Myocyte (in vitro differentiated cells): ENCODE measurements around the gene WDR87. TPM values are rescaled to one million over a fixed set of nuclear protein-coding genes. Genes with fewer than 3 reads are reported as not detected.
"Not testable (repeated sequence)": the region's sequence is repeated elsewhere in the genome, so short reads cannot be mapped to it uniquely, and the experiment has no call there.

Source experiments
- DNase-seq: peaks from one replicate; pipeline ENCODE4 v3.0.0-alpha.2; 2012; ENCODE audit warnings: low read depth
- total RNA-seq: library from RNA; depleted of rRNA; stranded (reverse); fragments of >200 nt; gene quantifications from 2 replicates; pipeline ENCODE4 v1.2.3, GENCODE V29; 2014

The WDR87 gene
- total RNA-seq, 1 donor from 2014 or later: not detected

DNA sequence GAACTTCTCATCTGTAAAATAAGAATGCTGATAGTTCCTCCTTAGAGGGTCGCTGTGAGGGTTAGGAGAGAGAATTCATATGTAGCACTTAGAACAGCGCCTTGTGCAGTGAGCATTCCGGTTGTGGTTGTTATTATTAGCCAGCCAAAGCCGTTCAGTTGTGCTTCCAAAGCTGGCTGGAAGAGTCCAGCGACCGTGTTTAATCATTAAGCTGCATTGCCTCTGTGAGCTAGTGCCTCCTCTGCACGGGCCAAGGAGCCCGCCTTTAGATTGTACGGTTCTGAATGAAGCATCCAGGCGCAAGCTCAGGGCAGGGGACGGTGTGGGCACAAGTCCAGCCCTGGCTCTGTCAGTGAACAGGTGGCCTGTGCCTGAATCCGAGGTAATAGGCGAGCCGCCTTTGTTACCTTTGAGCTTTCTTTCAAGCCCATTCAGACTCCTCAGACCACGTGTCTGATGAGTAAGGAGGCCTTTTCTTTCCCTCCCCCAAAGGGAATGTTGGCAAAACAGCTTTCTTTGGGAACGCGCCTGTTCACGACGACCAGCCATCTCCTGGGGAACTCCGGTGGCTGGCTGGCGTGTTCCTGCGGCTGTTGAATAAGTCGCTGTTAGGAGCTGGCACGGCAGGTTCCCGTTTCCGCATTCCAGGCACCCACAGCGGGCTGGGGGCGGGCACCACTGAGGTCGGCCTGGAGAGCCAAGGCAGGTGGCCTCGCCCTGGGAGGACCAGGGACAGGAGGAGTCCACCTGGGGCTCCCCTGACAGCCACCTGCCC, 25.7 kb upstream of the WDR87 start:
- DNase-seq: peak; percentile 74

DNA sequence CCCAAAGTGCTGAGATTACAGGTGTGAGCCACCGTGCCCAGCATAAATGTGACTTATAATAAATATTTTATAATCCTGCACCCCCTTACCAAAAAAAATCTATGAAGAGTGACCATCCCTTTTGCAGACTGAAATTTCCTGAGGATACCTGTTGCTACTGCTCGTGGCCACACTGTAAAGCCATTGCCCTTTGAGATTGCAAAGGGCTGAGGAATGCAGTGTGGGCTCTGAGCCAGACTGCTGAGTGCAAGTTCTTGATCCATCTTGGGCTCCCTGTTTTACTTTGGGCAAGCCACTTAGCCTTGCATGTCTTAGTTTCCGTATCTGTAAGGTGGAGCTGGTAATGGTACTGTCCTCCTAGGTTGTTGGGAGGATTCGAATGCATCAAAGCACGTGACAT, 24.0 kb upstream of the WDR87 start:
- DNase-seq: no peak

DNA sequence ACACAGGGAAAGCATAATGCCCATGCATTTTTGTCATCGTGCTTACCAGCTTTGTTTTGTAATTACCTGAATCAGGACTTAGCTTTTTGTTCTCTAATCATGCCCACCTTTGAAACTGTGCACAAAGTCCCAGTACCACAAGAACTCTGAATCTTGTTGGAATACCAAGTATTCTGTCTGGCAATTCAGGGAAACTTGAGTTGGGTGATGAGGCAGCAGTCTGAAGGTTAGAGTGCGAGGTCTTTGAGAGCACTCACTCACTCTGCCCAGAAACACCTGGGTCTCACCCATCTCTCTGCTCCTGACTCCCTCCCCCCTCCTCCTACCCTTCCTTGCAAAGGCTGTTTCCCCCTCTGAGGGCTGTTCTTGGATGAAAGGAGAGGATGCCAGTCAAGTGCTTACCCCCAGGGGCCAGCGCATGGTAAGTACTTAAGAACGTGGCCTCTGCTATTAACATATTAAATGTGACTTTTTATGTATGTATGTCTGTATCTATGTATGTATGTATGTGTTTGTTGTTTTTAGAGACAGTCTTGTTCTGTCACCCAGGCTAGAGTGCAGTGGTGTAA, 23.0 kb upstream of the WDR87 start:
- DNase-seq: no peak

DNA sequence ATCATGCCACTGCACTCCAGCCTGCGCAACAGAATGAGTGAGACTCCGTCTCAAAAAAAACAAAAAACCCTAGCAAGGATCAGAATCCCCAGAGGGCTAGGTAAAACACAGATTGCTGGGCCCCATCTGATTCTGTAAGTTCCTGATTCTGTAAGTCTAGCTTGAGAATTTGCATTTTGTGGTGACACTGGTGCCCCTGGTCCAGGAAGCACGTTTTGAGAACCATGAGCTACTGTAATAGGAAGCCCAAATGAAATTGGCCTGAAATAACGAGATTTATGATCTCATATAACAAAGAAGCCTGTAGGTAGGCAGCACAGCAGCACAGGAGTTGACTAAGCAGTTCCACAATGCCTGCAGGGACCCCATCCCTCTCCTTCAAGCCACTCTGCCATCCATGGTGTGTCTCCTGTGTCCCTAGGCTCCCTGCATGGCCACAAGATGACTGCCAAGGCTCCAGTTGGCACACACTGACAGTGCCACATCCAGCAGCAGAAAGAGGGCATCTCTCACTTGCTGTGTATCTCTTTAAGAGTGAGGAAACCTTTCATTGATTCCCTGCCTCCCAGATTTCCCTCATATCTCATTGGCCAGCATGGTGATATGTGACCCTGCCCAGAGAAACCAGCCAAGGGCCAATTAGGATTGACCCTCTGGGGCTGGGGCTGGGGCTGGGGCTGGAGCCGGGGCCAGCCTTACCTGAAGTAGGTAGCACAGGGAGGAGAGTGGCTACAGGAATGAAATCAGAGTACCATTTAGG, 22.3 kb upstream of the WDR87 start:
- no peak for DNase-seq

DNA sequence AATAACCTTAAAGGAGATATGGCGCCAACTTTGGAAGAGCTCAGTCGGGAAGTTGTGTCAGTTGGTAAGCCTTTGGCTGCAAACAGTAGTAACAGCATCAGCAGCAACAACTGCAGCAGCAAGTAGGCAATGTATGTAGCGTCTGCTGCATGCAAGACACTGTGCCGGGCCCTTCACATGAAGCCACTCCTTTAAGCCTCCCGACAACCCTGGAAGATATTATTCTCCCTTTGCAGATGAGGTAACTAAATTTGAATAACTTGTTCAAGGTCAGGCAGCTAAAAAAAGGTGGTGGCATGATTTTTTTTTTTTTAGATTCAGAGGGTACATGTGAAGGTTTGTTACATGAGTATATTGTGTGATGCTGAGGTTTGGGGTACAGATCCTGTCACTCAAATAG, 20.3 kb upstream of the WDR87 start:
- DNase-seq: no peak

DNA sequence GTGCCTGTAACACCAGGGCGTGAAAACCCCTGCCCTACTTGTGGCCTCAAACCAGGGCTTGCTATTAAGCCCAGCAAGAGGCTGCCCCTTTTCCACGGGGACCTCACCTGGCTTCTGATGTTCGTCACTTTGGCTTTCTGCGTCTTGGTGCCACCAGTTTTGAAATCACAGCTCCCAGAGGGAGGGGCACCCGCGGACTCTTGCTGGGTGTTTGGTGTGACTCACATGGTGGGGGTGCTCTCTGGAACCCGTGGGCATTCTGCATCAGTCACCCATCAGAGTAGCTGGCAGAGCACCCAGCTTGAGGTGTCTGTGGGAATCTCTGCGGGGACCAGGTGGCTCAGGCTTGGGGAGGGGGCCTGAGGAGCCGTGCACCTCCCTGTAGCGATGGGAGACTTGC, 19.9 kb upstream of the WDR87 start:
- DNase-seq: no peak

DNA sequence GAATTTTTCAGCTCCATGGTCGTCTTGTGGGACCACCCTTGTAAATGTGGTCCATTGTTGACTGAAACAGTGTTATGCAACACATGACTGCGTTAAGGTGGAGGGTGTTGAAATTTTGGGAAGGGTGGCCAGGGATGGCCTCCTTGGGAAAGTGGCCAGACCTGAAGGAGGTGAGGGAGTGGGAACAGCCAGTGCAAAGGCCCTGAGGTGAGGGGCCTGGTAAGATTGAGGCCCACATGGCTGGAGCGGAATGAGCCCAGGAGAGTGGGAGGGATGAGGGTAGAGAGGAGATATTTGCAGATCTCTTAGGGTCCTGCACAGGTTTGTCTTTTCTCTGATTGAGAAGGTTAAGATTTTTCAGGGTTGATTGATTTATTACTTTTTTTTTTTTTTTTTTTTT, 18.8 kb upstream of the WDR87 start:
- DNase-seq: no peak

DNA sequence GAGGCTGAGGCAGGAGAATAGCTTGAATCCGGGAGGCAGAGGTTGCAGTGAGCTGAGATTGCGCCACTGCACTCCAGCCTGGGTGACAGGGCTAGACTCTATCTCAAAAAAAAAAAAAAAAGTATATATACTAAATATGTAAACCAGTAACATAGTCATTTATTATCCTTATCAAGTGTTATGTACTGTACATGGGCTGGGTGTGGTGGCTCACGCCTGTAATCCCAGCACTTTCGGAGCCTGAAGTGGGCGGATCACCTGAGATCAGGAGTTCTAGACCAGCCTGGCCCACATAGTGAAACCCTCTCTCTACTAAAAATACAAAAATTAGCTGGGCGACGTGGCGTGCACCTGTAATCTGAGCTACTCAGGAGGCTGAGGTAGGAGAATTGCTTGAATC, 18.2 kb upstream of the WDR87 start:
- DNase-seq: not testable (repeated sequence)

DNA sequence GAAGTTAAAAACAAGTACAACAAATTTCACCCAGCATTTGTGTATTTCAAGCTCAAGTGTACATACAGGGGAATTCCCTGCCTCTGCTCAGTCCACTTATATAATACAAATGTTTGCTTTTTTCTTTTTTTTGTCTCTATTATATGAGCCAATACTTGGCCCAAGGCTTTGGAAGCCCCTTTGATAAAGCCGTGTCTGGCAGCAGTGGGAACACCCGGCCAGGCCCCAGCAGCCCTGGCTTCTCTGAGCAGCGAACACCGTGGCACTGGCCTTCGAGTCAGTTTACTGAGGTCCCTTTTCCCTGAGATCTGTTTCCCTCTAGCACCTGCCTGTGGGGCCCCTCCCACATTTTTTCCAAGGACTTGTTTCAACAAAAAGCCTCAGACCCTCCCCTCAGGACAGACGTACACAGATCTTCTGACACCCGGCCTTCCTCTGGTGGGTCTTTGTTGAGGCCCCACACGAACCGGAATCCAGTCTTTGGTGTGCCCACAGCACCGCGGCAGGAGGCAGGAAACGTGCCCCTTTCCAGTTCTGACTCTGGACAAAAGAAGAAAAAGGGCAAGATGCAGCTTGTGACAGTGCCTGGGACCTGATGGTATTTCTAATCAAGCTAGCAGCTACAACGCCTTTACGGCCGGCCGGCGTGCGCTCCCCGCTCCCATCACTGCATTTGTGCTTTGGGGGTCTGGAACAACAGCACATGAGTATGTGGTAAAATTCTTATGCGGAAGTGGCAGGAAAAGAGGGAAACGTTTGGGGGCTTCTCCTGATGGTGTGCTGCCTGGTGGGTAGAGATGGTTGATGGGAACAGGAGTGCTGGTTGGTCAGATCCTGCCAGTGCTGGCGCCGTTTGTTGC, 14.4 kb upstream of the WDR87 start:
- DNase-seq: no peak

DNA sequence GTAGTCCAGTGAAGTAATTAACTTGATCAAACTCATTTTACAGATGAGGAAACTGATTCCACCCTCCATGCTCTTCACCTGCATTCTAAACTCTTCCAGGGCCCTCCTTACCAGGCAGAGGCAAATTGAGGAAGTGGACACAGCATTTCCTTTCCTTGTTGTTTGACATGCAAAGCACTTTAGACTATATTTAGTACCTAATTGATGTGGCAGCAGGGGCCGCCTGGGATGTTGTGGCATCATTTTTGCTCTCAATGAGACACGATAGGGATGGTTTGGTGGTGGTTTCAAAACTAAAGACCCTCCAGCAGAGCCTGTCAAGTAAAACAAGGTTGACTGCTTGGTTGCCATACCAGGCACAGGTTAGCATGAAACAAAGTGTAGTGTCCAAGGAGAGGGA, 8.5 kb upstream of the WDR87 start:
- DNase-seq: no peak

DNA sequence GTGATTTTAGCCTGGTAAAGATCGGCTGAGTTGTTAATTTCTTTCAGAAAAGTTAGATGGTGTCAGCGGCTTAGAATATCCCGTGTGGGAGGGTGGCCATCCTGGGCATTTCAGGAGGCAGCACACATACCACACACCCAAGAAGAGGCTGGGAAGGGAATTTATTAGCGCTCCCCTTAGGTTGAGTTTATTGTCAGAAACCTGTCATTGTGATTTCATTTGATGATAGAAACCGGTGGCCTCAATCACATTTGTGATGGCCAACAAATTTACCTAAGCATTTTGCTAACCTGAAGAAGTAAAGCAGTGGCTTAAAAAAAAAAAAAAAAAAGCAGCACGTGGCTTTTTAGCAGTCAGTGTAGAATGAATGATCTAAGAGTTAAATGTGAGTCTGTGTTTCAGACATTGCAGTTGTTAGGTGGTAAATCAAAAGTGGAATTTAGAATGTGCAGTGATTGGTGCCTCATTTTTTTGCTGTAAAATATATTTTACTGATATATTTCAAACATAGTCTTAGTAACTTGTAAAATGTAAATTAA, 3.3 kb upstream of the WDR87 start:
- DNase-seq: no peak

DNA sequence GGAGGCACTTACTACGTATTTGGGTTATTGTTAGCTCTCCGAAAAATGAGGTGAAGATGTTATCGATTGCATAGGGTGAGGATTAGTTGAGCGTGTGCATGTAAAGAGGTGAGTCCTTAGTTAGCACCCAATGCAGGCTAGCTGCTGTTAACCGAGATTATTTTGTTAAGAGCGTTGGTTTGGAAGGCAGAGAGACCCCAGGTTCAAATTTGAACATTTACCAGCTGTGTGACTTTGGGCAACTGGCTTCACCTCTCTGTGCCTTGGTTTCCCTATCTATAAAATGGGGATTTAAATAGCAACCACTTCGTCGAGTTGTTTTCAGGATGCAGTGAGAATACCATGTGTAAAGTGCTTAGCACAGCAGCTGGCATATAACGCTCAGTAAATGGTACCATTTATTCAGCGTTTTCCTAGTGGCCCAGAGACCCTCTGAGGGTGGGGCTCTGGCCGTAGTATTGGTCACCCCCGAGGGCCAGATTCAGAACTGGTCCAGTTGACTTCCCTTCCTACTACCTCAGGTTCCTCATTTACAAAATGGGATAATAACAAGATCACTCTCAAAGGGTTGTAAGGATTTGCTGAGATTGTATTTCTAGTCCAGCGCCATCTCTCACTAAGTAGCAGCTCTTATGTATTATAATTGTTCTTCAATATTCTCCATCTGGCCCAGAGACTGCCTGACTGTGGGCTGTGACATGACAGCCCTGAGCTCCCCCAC, 1.5 kb upstream of the WDR87 start:
- DNase-seq: no peak

DNA sequence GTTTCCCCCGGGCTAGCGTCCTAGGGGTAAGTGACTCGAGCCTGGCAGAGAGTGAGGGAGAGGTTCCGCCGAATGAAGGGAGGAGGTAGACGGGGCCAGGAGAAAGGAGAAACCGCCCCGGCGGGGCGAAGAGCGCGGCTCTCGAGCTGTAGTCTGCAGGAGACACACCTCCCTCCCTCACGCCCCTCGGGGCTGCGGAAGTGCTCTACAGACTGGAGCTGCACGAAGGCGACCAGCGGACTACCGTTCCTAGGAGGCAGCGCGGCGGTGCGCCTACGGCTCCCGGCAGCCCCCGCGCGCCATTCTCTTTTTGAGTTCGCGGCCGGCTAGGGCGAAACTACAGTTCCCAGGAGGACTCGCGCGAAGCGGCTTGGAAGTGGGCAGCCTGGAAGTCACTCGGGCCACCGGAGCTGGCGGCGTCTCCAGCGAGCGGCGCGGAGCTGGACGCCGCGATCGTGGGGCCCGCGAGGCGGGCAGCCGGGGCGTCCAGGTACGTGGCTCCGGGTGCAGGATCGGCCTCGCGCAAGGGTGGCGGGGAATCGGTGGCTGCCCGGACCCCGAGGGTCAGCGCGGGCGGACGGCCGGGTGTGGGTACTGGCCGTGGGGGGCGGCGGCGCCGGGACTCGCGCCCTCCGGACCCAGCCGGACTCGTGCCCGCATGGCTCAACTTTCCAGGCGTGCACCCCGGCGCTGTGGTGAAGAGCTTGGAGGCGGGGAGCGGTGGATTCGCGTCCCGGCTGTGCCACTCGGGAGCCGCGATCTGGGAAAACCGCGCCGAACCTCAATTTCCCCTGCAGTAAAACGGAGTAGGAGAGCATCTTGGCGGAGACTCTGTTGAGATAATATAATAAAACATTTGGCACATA, 708 bp upstream of the WDR87 start, which contains the start of gene SIPA1L3:
SIPA1L3 (plus strand) TSS at position 340 of the 866 bp plus-strand sequence. CDS start 174,358 bp downstream, outside the sequence.
- peak; percentile 97 for DNase-seq

DNA sequence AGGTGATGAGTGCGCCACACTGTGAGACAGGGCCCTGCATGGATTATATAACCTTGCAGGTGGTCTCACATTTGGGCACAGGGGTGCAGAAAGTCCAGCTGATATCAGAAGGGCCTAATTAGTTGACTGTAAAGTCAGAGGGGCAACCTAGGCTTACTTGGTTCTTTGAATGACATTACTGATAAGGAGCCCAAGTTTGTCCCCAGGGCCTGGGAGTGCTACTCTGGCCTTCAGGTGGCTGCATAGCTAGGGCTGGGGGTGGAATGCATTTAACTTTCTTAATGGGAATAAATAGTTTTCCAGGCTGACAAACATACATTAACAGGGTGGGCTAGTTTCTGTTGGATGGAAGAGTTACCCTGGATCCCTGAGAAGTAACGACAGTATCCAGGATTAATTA, 3.3 kb downstream of the WDR87 start:
- no peak for DNase-seq

DNA sequence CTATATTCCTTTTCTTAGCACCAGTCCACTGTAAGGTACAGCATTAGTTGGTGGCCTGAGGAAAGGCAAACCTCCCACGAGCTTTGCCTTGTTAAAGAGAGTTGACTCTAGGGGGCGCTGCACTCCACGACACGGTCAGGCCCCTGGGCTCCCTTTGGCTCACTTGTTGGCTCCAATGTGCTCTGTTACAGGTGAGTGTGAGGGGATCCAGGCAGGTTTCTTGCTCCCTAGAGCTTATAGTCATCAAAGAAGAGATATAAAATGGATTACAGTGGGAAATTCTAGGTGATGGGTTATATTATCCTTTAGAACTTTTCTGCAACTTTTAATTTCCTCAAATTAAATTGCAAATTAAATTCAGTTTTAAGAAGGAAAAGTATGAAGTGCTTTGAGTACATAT, 3.7 kb downstream of the WDR87 start:
- DNase-seq: peak; percentile 79

DNA sequence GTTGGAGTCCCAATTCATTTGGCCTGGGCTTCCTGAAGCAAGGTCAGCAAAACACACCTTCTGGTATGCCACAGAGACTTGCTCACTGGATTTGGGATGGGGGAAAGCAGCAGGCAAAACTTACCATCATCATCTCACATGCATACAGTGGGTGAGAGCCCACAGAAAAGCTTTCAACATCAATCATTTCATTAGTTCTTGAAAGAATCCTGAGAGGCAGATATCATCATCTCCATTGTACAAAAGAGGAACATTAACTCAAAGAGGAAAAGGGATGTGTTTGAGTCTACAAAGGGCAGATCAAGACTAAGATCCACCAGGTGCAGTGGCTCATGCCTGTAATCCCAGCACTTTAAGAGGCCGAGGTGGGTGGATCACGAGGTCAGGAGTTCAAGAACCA, 6.4 kb downstream of the WDR87 start:
- no peak for DNase-seq

DNA sequence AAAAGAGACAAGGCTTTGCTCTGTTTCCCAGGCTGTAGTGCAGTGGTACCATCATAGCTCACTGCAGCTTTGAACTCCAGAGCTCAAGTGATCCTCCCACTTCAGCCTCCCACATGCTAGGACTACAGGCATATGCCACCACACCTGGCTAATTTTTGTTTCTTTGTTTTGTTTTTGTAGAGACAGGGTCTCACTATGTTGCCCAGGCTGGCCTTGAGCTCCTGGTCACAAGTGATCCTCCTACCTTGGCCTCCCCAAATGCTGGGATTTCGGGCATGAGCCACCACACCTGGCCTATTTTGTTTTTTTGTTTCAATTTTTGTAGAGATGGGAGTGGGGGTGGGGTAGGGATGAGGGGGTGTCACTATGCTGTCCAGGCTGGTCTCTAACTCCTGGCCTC, 6.9 kb downstream of the WDR87 start:
- no peak for DNase-seq

DNA sequence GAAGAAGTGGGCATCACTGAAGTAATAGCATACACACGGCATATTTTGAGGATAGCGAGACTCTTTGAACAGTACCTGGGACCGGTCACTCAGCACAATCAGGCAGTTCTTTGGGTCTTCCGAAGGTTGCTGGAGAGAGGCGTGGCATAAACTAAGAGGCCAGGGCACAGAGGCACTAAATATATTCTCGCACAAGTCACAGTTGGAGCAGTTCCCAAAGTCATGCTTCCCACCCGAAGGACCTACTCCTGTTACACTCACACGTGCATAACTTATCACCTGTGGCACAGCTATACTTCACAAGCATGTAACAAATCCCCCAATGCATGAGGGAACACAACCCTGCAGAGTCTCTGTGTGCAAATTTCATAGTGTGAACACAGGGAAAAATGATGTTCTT, 10.2 kb downstream of the WDR87 start:
- no peak for DNase-seq

DNA sequence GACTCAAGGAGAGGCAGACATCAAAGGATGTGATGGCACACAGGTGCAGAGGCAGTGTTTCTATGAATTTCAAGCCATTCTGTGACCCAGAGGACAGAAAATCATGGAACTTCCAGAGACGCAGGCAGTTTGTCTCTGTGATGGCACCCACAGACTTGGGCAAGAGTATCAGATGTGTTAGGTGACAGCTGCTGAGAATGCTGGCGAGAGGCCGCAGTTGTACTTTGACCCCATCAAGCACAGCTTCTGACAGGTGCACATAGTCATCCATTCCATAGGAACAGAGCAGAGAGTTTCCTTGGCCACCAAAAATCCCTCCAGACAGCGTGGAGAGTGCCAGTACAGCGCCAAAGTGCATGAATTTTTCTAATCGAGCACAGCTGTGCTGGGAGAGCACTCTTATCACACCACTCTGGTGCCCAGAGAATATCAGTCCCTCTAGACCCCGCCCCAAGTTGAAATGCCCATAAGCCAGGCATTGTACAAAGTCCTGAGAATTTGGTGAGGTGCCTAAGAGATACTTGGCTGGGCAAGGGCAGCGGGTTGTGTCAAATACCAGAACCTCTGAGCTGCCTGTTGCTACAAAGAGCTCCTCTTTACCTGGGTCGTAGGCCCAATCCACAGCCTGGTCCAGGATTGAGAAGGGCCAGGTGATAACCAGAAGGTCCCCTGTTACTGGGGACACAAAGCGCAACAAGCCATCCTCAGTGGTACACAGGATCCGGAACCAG, 12.4 kb downstream of the WDR87 start:
- DNase-seq: peak; percentile 36
